Sigmoid colon (tissue), 3 donors: Measurements from ENCODE around the gene PBX2.

Source experiments
- CTCF ChIP-seq, 4 experiments: fragments of 450-650 bp in 3 of 4; fragments of 200-600 bp in 1 of 4; IDR thresholded peaks; one replicate each; pipeline ENCODE4 v1.5.1; 2016 to 2019; ENCODE audit warnings: antibody characterized with exemption in 4 of 4, mild to moderate bottlenecking in 3 of 4, moderate library complexity in 2 of 4
- POLR2A ChIP-seq, 2 donors: fragments of 450-650 bp; IDR thresholded peaks; one replicate each; pipeline ENCODE4 v1.6.1; 2016; ENCODE audit warnings: antibody characterized with exemption in 2 of 2, mild to moderate bottlenecking in 2 of 2, moderate library complexity in 2 of 2

GRCh38 chr6:32183030-32183429 is 7.0 kb downstream of the PBX2 start:
- TF ChIP-seq CTCF (IDR thresholded peaks at IDR 0.05) (no peak), POLR2A (IDR thresholded peaks at IDR 0.05) (no peak)
